AML-193 (cell line): ENCODE measurements around the gene NSG2.
A peak's percentile ranks its signal among the peaks of the same experiment; 100 is the strongest.

Experiments used
- DNase-seq, 2 experiments: peaks; one replicate each; lab custom pipeline; 2025; lab: John Stamatoyannopoulos, UW

Gene NSG2

GRCh38 chr5:174045470-174046025 lies at the start of gene NSG2:
Gene NSG2, plus strand, starts transcription at chr5:174045706. Its CDS starts 1,050 bp downstream, at chr5:174046756.
- peak; percentile 4 to 24 for DNase-seq

- DNase-seq: no peak
Observed at GRCh38 chr5:173997331-173997730, 48.2 kb upstream of the NSG2 start.

GRCh38 chr5:173998531-173998930 lies 47.0 kb upstream of the NSG2 start:
- DNase-seq: no peak

GRCh38 chr5:174000076-174000475 lies 45.4 kb upstream of the NSG2 start:
- DNase-seq: no peak

GRCh38 chr5:174003795-174004194 lies 41.7 kb upstream of the NSG2 start:
- no peak for DNase-seq

GRCh38 chr5:174008922-174009321 lies 36.6 kb upstream of the NSG2 start:
- DNase-seq: no peak

GRCh38 chr5:174010365-174010764 lies 35.1 kb upstream of the NSG2 start:
- DNase-seq: no peak

GRCh38 chr5:174011441-174011840 lies 34.1 kb upstream of the NSG2 start:
- DNase-seq: no peak

- peak; percentile 34 to 41 for DNase-seq
Observed at GRCh38 chr5:174020069-174020927, 25.2 kb upstream of the NSG2 start.

- no peak for DNase-seq
Observed at GRCh38 chr5:174020928-174021304, 24.6 kb upstream of the NSG2 start.

- DNase-seq: no peak
Observed at GRCh38 chr5:174022384-174023095, 23.0 kb upstream of the NSG2 start.

- DNase-seq: no peak
Observed at GRCh38 chr5:174030286-174030685, 15.2 kb upstream of the NSG2 start.

GRCh38 chr5:174044466-174045254 lies 846 bp upstream of the NSG2 start:
- no peak for DNase-seq

GRCh38 chr5:174046558-174046957 lies 1.1 kb downstream of the NSG2 start:
- no peak for DNase-seq

GRCh38 chr5:174047472-174048099 lies 2.1 kb downstream of the NSG2 start:
- no peak for DNase-seq

GRCh38 chr5:174052636-174053035 lies 7.1 kb downstream of the NSG2 start:
- no peak for DNase-seq

- no peak for DNase-seq
Observed at GRCh38 chr5:174053905-174054304, 8.4 kb downstream of the NSG2 start.

- DNase-seq: no peak
Observed at GRCh38 chr5:174056064-174056847, 10.8 kb downstream of the NSG2 start.

- no peak for DNase-seq
Observed at GRCh38 chr5:174057206-174057605, 11.7 kb downstream of the NSG2 start.

GRCh38 chr5:174058433-174059122 lies 13.1 kb downstream of the NSG2 start:
- DNase-seq: no peak
